Caco-2 (cell line): Measurements from ENCODE around the gene ST6GAL1. TPM values are rescaled to one million over a fixed set of nuclear protein-coding genes. Genes with fewer than 3 reads are reported as not detected.

Source experiments
- BruUV-seq: library from RNA; stranded (reverse); fragments of 400-500 nt; replicated peaks from 2 replicates; lab custom pipeline; 2021; lab: Mats Ljungman, UMichigan
- CTCF ChIA-PET: fragments of 300-600 bp; sonication (Branson Sonifier 250); formaldehyde crosslinking; loops from one replicate; lab custom pipeline; 2022; ENCODE audit warnings: antibody characterized with exemption; lab: Charles Lee
- POLR2A ChIA-PET: fragments of 300-600 bp; sonication (Branson Sonifier 250); formaldehyde crosslinking; loops from one replicate; lab custom pipeline; 2022; ENCODE audit warnings: antibody characterized with exemption; lab: Charles Lee
- DNase-seq, 2 experiments: peaks; one replicate each; pipeline versions ENCODE4 v3.0.0 to v3.0.0-alpha.2; 2020 to 2022
- H3K27me3 ChIP-seq: replicated peaks from 2 replicates; pipeline ENCODE4 v1.6.0; 2011; ENCODE audit warnings: low read length; ENCODE audit not compliant: control insufficient read depth, insufficient read depth
- H3K36me3 ChIP-seq: 2 replicates; pipeline ENCODE4 v1.5.1; 2011; ENCODE audit warnings: low read length; ENCODE audit not compliant: control insufficient read depth, insufficient read depth
- H3K4me1 ChIP-seq: fragments of 250-450 bp; sonication (Bioruptor Pico); 2 replicates; pipeline ENCODE4 v1.5.1; 2020; ENCODE audit warnings: mild to moderate bottlenecking
- H3K4me3 ChIP-seq: 2 replicates; pipeline ENCODE4 v1.5.1; 2011; ENCODE audit warnings: low read depth, mild to moderate bottlenecking, control low read depth, low read length
- H3K9me3 ChIP-seq: fragments of 250-450 bp; sonication (Bioruptor Pico); 2 replicates; pipeline ENCODE4 v1.5.1; 2020; ENCODE audit warnings: mild to moderate bottlenecking, moderate library complexity
- H3K27ac Mint-ChIP-seq: one replicate; pipeline ENCODE4 v1.8.0; 2022; ENCODE audit warnings: mixed read lengths; ENCODE audit not compliant: unreplicated experiment
- H3K27me3 Mint-ChIP-seq: one replicate; pipeline ENCODE4 v1.8.0; 2022; ENCODE audit warnings: mixed read lengths; ENCODE audit not compliant: insufficient read depth, unreplicated experiment
- H3K36me3 Mint-ChIP-seq: one replicate; pipeline ENCODE4 v1.8.0; 2022; ENCODE audit warnings: mild to moderate bottlenecking, mixed read lengths; ENCODE audit not compliant: insufficient read depth, unreplicated experiment
- H3K4me1 Mint-ChIP-seq: one replicate; pipeline ENCODE4 v1.8.0; 2022; ENCODE audit warnings: low read depth, mixed read lengths; ENCODE audit not compliant: unreplicated experiment
- H3K4me3 Mint-ChIP-seq: one replicate; pipeline ENCODE4 v1.8.0; 2022; ENCODE audit warnings: mild to moderate bottlenecking, moderate library complexity, mixed read lengths; ENCODE audit not compliant: unreplicated experiment
- H3K9me3 Mint-ChIP-seq: one replicate; pipeline ENCODE4 v1.8.0; 2022; ENCODE audit warnings: mixed read lengths; ENCODE audit not compliant: unreplicated experiment
- intact Hi-C: fragments of 100-400 bp; cut with micrococcal nuclease; formaldehyde crosslinking; loops from one replicate; pipeline ENCODE4 v1.10.0; 2022; ENCODE audit not compliant: unreplicated experiment
- total RNA-seq: library from RNA; stranded (reverse); gene quantifications from 2 replicates; pipeline ENCODE4 v1.2.3, GENCODE V29; 2022
- TF ChIP-seq, protein P1 (sequence below), 2 experiments: fragments of 200-600 bp in 1 of 2; IDR thresholded peaks; 1 replicate in 1 of 2; 2 replicates in 1 of 2; pipeline versions ENCODE4 v1.5.1 to v1.8.0; 2011 to 2022; ENCODE audit warnings: antibody characterized with exemption in 1 of 2, control low read depth in 1 of 2, inconsistent platforms in 1 of 2, low read depth in 1 of 2, low read length in 1 of 2, mild to moderate bottlenecking in 1 of 2, moderate library complexity in 1 of 2; ENCODE audit not compliant: insufficient read depth in 1 of 2, severe bottlenecking in 1 of 2, unreplicated experiment in 1 of 2

ST6GAL1 gene
- total RNA-seq, 1 experiment from 2014 or later: 34.6 TPM

DNA sequence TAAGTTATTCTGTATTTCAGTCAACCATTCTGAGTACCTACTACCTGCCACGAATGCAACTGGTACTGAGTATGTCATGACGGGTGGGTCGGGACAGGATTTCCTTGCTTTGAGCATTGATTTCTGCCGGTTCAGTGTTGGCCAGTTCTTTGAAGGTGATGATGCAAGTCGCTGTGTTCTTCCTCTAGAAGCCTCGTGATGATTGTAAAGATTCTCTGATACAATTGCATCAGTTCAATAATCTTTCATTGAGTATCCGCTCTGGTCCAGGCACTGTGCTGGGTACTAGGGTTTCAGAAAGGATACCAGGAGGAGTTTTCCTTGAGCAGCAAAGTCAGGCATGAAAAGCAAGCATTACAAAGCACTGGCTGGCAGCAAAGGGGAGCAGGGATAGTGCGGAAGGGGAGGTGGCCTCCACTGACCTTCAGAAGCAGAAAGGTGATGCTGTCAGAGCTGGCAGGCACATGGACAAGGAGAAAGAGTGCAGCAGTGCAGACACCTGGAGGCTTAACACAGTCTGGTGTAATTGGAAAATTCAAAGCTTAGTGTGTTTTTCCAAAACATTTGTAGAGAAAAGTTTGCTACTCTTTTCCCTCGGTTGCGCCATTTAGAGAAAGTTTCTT lies 108.9 kb downstream of the ST6GAL1 start:
- Mint-ChIP-seq H3K4me1 (peaks cover 37% of the 10 kb centered on the region), H3K9me3 (no peaks in the 10 kb centered on the region), H3K27ac (peak overlapping the region; percentile 78), H3K4me3 (peak overlapping the region; percentile 56), H3K36me3 (peaks cover 6% of the 10 kb centered on the region), H3K27me3 (no peaks in the 10 kb centered on the region)
- intact Hi-C loops: no loop called here
- peaks cover 2% of the 10 kb centered on the region for H3K36me3 ChIP-seq
- H3K4me1 ChIP-seq: peaks cover 39% of the 10 kb centered on the region
- TF ChIP-seq, protein P1, sequence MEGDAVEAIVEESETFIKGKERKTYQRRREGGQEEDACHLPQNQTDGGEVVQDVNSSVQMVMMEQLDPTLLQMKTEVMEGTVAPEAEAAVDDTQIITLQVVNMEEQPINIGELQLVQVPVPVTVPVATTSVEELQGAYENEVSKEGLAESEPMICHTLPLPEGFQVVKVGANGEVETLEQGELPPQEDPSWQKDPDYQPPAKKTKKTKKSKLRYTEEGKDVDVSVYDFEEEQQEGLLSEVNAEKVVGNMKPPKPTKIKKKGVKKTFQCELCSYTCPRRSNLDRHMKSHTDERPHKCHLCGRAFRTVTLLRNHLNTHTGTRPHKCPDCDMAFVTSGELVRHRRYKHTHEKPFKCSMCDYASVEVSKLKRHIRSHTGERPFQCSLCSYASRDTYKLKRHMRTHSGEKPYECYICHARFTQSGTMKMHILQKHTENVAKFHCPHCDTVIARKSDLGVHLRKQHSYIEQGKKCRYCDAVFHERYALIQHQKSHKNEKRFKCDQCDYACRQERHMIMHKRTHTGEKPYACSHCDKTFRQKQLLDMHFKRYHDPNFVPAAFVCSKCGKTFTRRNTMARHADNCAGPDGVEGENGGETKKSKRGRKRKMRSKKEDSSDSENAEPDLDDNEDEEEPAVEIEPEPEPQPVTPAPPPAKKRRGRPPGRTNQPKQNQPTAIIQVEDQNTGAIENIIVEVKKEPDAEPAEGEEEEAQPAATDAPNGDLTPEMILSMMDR (IDR thresholded peaks at IDR 0.05; ENCODE audit: insufficient read depth in 1 of 2, low read depth in 1 of 2, low read length in 1 of 2, severe bottlenecking in 1 of 2, unreplicated experiment in 1 of 2): no peak
- CTCF ChIA-PET: no interaction called here
- peak overlapping the region; percentile 30 for H3K4me3 ChIP-seq
- H3K27me3 ChIP-seq: no peaks in the 10 kb centered on the region
- DNase-seq: no peak
- H3K9me3 ChIP-seq: no peaks in the 10 kb centered on the region
- TSS peak; percentile 40 for BruUV-seq
- POLR2A ChIA-PET: no interaction called here

- no TSS peak for BruUV-seq
- TF ChIP-seq, protein P1 (IDR thresholded peaks at IDR 0.05; ENCODE audit: insufficient read depth in 1 of 2, low read depth in 1 of 2, low read length in 1 of 2, severe bottlenecking in 1 of 2, unreplicated experiment in 1 of 2): no peak
- Mint-ChIP-seq H3K9me3 (no peaks in the 10 kb centered on the region), H3K4me1 (peaks cover 37% of the 10 kb centered on the region), H3K36me3 (peaks cover 6% of the 10 kb centered on the region), H3K27me3 (no peaks in the 10 kb centered on the region), H3K4me3 (peak overlapping the region; percentile 56), H3K27ac (peak overlapping the region; percentile 78)
- ChIA-PET CTCF (interaction anchor here (1.6 kb wide), 1 partner anchor 23 kb away, joined by 3 read pairs; no protein-coding TSS in a partner anchor), POLR2A (no interaction called here)
- intact Hi-C loops: loop anchor here (2.0 kb wide), 1 partner anchor 21 kb away; no protein-coding TSS in a partner anchor
- DNase-seq: no peak
- Histone ChIP-seq H3K4me3 (peak overlapping the region; percentile 30; the same call in 1 of the 2 replicates), H3K4me1 (peaks cover 39% of the 10 kb centered on the region), H3K36me3 (peaks cover 2% of the 10 kb centered on the region), H3K9me3 (no peaks in the 10 kb centered on the region), H3K27me3 (no peaks in the 10 kb centered on the region)
Observed at GRCh38 chr3:187039723-187040414, 109.5 kb downstream of the ST6GAL1 start.

GRCh38 chr3:187040516-187041361 lies 110.4 kb downstream of the ST6GAL1 start:
- no peaks in the 10 kb centered on the region for H3K9me3 Mint-ChIP-seq
- peak overlapping the region; percentile 78 for H3K27ac Mint-ChIP-seq
- peaks cover 2% of the 10 kb centered on the region for H3K36me3 ChIP-seq
- H3K9me3 ChIP-seq: no peaks in the 10 kb centered on the region
- peaks cover 38% of the 10 kb centered on the region for H3K4me1 Mint-ChIP-seq
- ChIA-PET CTCF (interaction anchor here (0.8 to 1.6 kb wide), 2 partner anchors 22 to 124 kb away, joined by 3 to 6 read pairs; no protein-coding TSS in a partner anchor), POLR2A (no interaction called here)
- H3K4me1 ChIP-seq: peaks cover 39% of the 10 kb centered on the region
- no TSS peak for BruUV-seq
- DNase-seq: peak; percentile 41 to 60
- no peaks in the 10 kb centered on the region for H3K27me3 Mint-ChIP-seq
- no peak overlapping the region for H3K4me3 ChIP-seq
- no peaks in the 10 kb centered on the region for H3K27me3 ChIP-seq
- TF ChIP-seq, protein P1 (IDR thresholded peaks at IDR 0.05; ENCODE audit: insufficient read depth in 1 of 2, low read depth in 1 of 2, low read length in 1 of 2, severe bottlenecking in 1 of 2, unreplicated experiment in 1 of 2): no peak
- H3K36me3 Mint-ChIP-seq: peaks cover 6% of the 10 kb centered on the region
- intact Hi-C loops: loop anchor here (1.0 to 2.0 kb wide), 3 partner anchors 22 to 297 kb away; no protein-coding TSS in a partner anchor
- peak overlapping the region; percentile 18 for H3K4me3 Mint-ChIP-seq
